Chondrocyte (in vitro differentiated cells): Measurements from ENCODE around the gene PLD4. TPM values are rescaled to one million over a fixed set of nuclear protein-coding genes. Genes with fewer than 3 reads are reported as not detected.

Experiments used
- DNase-seq: peaks from one replicate; pipeline ENCODE4 v3.0.0; 2021; ENCODE audit warnings: mixed read lengths, low spot score
- H3K27ac Mint-ChIP-seq: one replicate; pipeline ENCODE4 v1.8.0; 2021; ENCODE audit warnings: mild to moderate bottlenecking, moderate library complexity, mixed read lengths; ENCODE audit not compliant: unreplicated experiment
- H3K27me3 Mint-ChIP-seq: 2 replicates; pipeline ENCODE4 v1.8.0; 2021; ENCODE audit warnings: low read depth, mixed read lengths
- H3K36me3 Mint-ChIP-seq: 2 replicates; pipeline ENCODE4 v1.8.0; 2021; ENCODE audit warnings: low read depth, mixed read lengths
- H3K4me1 Mint-ChIP-seq: 2 replicates; pipeline ENCODE4 v1.8.0; 2021; ENCODE audit warnings: low read depth, mild to moderate bottlenecking, mixed read lengths
- H3K4me3 Mint-ChIP-seq: one replicate; pipeline ENCODE4 v1.8.0; 2021; ENCODE audit warnings: mild to moderate bottlenecking, moderate library complexity, mixed read lengths; ENCODE audit not compliant: unreplicated experiment
- H3K9me3 Mint-ChIP-seq: 2 replicates; pipeline ENCODE4 v1.8.0; 2021; ENCODE audit warnings: low read depth, mixed read lengths
- long read RNA-seq: library from polyadenylated mRNA; stranded (forward); transcript quantifications from one replicate; pipeline ENCODE4 v2.0.0, GENCODE V29; 2021
- total RNA-seq: library from RNA; stranded (reverse); gene quantifications from 3 replicates; pipeline ENCODE4 v1.2.1, GENCODE V29; 2021
- TF ChIP-seq, protein P1 (sequence below): fragments of 200-600 bp; sonication (generic); IDR thresholded peaks from 2 replicates; pipeline ENCODE4 v1.5.0; 2021; ENCODE audit warnings: antibody characterized with exemption, mild to moderate bottlenecking, moderate library complexity

Gene PLD4, protein sequence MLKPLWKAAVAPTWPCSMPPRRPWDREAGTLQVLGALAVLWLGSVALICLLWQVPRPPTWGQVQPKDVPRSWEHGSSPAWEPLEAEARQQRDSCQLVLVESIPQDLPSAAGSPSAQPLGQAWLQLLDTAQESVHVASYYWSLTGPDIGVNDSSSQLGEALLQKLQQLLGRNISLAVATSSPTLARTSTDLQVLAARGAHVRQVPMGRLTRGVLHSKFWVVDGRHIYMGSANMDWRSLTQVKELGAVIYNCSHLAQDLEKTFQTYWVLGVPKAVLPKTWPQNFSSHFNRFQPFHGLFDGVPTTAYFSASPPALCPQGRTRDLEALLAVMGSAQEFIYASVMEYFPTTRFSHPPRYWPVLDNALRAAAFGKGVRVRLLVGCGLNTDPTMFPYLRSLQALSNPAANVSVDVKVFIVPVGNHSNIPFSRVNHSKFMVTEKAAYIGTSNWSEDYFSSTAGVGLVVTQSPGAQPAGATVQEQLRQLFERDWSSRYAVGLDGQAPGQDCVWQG
- 0.07 to 0.10 TPM in 2 of 3 replicates, not detected in the other for total RNA-seq
- long read RNA-seq: 0 reads

DNA sequence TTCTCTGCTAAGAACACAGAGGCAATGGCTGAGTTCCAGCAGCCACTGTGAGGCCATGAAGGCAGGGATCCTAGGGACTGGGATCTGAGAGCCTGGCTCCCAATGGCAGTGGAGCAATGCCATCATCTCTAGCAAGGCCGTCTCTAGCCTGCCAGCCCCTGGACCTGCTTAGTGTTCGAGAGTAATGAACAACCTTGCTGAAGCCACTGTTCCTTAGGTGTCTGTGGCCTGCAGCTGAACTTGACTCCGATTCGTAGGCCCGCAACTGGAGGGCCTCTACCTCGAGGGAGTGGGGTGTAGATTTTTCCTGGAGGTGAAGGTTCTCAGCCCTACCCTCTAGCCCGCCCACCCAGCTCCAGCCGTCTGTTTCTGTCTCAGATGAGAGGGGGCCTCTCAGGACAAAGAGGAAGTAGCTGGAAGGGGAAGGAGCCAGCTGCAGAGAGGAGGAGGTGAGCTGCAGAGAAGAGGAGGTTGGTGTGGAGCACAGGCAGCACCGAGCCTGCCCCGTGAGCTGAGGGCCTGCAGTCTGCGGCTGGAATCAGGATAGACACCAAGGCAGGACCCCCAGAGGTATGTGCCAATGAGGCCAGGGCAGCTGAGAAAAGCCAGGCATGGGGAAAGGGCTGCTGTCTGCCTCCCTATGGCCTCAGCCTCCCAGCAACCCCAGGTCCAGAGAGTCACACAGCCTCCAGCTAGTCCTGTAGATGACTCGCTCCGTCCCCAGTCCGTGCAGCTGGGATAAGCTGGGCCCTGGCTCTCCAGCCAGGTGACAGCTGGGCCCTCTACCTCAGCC is at the start of gene PLD4:
TSS of gene PLD4 (plus strand) at position 459 of the 793 bp plus-strand sequence. CDS start 2,262 bp downstream, outside the sequence.
- peaks cover 3% of the 10 kb centered on the region for H3K9me3 Mint-ChIP-seq
- no peak for DNase-seq
- H3K4me1 Mint-ChIP-seq: no peaks in the 10 kb centered on the region
- H3K27me3 Mint-ChIP-seq: no peaks in the 10 kb centered on the region
- no peak within 1 kb of the TSS for H3K4me3 Mint-ChIP-seq
- TF ChIP-seq, protein P1, sequence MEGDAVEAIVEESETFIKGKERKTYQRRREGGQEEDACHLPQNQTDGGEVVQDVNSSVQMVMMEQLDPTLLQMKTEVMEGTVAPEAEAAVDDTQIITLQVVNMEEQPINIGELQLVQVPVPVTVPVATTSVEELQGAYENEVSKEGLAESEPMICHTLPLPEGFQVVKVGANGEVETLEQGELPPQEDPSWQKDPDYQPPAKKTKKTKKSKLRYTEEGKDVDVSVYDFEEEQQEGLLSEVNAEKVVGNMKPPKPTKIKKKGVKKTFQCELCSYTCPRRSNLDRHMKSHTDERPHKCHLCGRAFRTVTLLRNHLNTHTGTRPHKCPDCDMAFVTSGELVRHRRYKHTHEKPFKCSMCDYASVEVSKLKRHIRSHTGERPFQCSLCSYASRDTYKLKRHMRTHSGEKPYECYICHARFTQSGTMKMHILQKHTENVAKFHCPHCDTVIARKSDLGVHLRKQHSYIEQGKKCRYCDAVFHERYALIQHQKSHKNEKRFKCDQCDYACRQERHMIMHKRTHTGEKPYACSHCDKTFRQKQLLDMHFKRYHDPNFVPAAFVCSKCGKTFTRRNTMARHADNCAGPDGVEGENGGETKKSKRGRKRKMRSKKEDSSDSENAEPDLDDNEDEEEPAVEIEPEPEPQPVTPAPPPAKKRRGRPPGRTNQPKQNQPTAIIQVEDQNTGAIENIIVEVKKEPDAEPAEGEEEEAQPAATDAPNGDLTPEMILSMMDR: no peak
- H3K36me3 Mint-ChIP-seq: no peaks in the 10 kb centered on the region
- H3K27ac Mint-ChIP-seq: no peak within 1 kb of the TSS

DNA sequence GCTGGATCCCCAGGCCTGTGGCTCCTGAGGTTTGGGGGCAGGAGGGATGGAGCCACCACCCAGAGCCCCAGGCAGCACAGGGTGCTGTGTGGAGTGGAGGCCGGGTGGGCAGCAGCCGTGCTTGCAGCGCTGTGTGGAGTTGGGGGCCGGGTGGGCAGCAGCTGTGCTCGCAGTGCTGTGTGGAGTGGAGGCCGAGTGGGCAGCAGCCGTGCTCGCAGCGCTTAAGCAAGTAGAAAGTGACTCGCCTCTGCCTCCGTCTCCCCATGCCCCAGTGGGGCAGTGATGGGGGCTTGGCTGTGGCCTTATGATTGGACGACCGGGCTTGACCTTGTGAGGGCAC is 49.3 kb upstream of the PLD4 start:
- Mint-ChIP-seq H3K27ac (no peak overlapping the region), H3K36me3 (peaks cover 4% of the 10 kb centered on the region), H3K27me3 (no peaks in the 10 kb centered on the region), H3K4me3 (no peak overlapping the region), H3K9me3 (no peaks in the 10 kb centered on the region), H3K4me1 (peaks cover 7% of the 10 kb centered on the region)
- DNase-seq: no peak
- TF ChIP-seq, protein P1: no peak

DNA sequence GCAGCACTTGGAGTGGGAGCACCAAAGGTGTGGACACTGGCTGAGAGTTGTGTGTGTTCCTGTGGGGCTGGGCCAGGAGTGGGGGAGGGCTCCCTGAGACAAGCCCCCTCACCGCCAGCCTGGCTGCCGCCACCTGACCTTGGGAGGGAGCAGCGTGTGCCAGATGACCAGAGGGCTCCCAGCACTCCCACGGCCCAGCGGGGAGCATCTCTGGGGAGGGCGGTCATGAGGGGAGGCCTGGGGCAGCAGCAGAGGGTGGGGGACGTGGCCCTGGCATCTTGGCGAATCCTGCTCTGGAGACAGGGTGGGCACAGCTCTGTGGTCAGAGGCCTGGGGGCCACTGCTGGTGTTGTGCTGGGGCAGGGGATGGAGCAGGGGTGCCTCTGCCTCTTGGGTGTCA is 48.9 kb upstream of the PLD4 start:
- TF ChIP-seq, protein P1: no peak
- Mint-ChIP-seq H3K27me3 (no peaks in the 10 kb centered on the region), H3K36me3 (peaks cover 7% of the 10 kb centered on the region), H3K27ac (no peak overlapping the region), H3K9me3 (no peaks in the 10 kb centered on the region), H3K4me3 (no peak overlapping the region), H3K4me1 (peaks cover 7% of the 10 kb centered on the region)
- no peak for DNase-seq

DNA sequence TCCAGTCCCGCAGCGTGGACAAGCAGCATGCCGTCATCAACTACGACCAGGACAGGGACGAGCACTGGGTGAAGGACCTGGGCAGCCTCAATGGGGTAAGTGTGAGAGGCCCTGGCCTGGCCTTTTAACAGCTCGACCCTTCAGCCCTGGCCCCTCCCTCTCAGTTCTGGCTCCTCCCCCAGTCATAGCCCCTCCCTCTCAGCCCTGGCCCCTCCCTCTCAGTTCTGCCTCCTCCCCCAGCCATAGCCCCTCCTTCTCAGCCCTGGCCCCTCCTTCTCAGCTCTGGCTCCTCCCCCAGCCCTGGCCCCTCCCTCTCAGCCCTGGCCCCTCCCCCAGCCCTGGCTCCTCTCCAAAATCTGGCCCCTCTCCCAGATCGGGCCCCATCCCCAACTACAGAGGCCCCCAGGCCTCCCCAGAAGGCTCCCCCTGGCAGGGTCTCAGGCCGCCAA is 48.4 kb upstream of the PLD4 start:
- Mint-ChIP-seq H3K4me3 (no peak overlapping the region), H3K36me3 (peaks cover 9% of the 10 kb centered on the region), H3K9me3 (no peaks in the 10 kb centered on the region), H3K27ac (no peak overlapping the region), H3K4me1 (peaks cover 7% of the 10 kb centered on the region), H3K27me3 (no peaks in the 10 kb centered on the region)
- TF ChIP-seq, protein P1: no peak
- no peak for DNase-seq
